ENCODE results near the gene FMNL2. TPM values are rescaled to one million over a fixed set of nuclear protein-coding genes. Genes with fewer than 3 reads are reported as not detected.

FMNL2 gene
- total RNA-seq, 1 experiment from 2014 or later: 28.1 TPM

DNA sequence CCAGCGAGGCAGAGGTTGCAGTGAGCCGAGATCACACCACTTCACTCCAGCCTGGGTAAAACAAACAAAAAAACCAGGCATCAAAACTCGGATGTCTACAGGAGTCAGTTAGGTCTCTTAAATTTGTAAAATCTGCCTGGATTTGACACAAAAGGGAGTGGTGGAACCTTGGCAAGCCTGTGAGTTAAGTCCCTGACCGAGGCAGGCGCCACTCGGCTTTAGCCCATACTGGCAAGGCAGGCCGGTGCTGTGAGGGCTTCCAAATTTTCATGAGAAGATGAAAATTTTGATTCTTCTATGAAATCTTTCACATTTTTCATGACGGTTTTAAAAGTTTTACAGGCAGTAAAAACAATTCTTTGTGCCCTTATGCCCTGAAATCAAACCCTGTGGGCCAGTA is 165.8 kb downstream of the FMNL2 start:
- Histone ChIP-seq H3K4me2 (ENCODE audit: low read length) (no peak overlapping the region), H3K27ac (ENCODE audit: low read depth, low read length) (no peak overlapping the region), H3K9me2 (ENCODE audit: insufficient read depth) (no peaks in the 10 kb centered on the region), H3K4me1 (ENCODE audit: control insufficient read depth in 1 of 2, insufficient read depth in 2 of 2, low read length in 2 of 2) (peaks cover 17 to 59% of the 10 kb centered on the region in 2 experiments), H3K9me3 (ENCODE audit: control insufficient read depth in 1 of 2, insufficient read depth in 1 of 2, low read depth in 1 of 2, low read length in 2 of 2) (no peaks in the 10 kb centered on the region), H3K79me2 (ENCODE audit: insufficient read depth, low read length) (peaks cover 22% of the 10 kb centered on the region; the same call in 1 of the 2 replicates), H3K9ac (ENCODE audit: low read length) (no peak overlapping the region), H3K36me3 (ENCODE audit: control insufficient read depth in 1 of 2, insufficient read depth in 2 of 2, low read length in 2 of 2) (no peaks in the 10 kb centered on the region), H4K20me1 (ENCODE audit: insufficient read depth) (no peaks in the 10 kb centered on the region), H2AFZ (ENCODE audit: low read depth, low read length, poor library complexity, severe bottlenecking) (no peak overlapping the region), H3K27me3 (ENCODE audit: insufficient read depth, low read length) (no peaks in the 10 kb centered on the region), H3K4me3 (replicated peaks in 1 of 2; ENCODE audit: low read depth in 1 of 2, low read length in 2 of 2) (no peak overlapping the region)
- no peak for DNase-seq (ENCODE audit: low read depth, low spot score)
- BruUV-seq (replicated peaks): no TSS peak
- intact Hi-C loops (cut with micrococcal nuclease): no loop called here
- POLR2A ChIA-PET: no interaction called here
- TF ChIP-seq, protein P1, sequence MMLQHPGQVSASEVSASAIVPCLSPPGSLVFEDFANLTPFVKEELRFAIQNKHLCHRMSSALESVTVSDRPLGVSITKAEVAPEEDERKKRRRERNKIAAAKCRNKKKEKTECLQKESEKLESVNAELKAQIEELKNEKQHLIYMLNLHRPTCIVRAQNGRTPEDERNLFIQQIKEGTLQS (IDR thresholded peaks at IDR 0.05): no peak
- no peak for TF ChIP-seq CEBPB (IDR thresholded peaks at IDR 0.05; ENCODE audit: low read depth)
- no peak for TF ChIP-seq ELF1 (IDR thresholded peaks at IDR 0.05; ENCODE audit: borderline replicate concordance, low read depth)
- TF ChIP-seq, protein P2, sequence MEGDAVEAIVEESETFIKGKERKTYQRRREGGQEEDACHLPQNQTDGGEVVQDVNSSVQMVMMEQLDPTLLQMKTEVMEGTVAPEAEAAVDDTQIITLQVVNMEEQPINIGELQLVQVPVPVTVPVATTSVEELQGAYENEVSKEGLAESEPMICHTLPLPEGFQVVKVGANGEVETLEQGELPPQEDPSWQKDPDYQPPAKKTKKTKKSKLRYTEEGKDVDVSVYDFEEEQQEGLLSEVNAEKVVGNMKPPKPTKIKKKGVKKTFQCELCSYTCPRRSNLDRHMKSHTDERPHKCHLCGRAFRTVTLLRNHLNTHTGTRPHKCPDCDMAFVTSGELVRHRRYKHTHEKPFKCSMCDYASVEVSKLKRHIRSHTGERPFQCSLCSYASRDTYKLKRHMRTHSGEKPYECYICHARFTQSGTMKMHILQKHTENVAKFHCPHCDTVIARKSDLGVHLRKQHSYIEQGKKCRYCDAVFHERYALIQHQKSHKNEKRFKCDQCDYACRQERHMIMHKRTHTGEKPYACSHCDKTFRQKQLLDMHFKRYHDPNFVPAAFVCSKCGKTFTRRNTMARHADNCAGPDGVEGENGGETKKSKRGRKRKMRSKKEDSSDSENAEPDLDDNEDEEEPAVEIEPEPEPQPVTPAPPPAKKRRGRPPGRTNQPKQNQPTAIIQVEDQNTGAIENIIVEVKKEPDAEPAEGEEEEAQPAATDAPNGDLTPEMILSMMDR (IDR thresholded peaks at IDR 0.05 in 2 of 3, conservative IDR thresholded peaks at IDR 0.05 in 1 of 3; ENCODE audit: borderline replicate concordance in 1 of 3, insufficient read depth in 1 of 3, low read depth in 2 of 3, low read length in 2 of 3): no peak
- no peak for TF ChIP-seq SIN3A (IDR thresholded peaks at IDR 0.05; ENCODE audit: low read depth)
- TF ChIP-seq ZFX (IDR thresholded peaks at IDR 0.05): no peak
- TF ChIP-seq JUND (IDR thresholded peaks at IDR 0.05): no peak
- TF ChIP-seq, protein P3, sequence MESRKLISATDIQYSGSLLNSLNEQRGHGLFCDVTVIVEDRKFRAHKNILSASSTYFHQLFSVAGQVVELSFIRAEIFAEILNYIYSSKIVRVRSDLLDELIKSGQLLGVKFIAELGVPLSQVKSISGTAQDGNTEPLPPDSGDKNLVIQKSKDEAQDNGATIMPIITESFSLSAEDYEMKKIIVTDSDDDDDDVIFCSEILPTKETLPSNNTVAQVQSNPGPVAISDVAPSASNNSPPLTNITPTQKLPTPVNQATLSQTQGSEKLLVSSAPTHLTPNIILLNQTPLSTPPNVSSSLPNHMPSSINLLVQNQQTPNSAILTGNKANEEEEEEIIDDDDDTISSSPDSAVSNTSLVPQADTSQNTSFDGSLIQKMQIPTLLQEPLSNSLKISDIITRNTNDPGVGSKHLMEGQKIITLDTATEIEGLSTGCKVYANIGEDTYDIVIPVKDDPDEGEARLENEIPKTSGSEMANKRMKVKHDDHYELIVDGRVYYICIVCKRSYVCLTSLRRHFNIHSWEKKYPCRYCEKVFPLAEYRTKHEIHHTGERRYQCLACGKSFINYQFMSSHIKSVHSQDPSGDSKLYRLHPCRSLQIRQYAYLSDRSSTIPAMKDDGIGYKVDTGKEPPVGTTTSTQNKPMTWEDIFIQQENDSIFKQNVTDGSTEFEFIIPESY (IDR thresholded peaks at IDR 0.05; ENCODE audit: extremely low read depth, insufficient replicate concordance, low read length): no peak
- no peak for TF ChIP-seq RAD21 (IDR thresholded peaks at IDR 0.05; ENCODE audit: low read depth)
- TF ChIP-seq TCF7L2 (IDR thresholded peaks at IDR 0.05; ENCODE audit: borderline replicate concordance, extremely low read depth, insufficient read depth, insufficient read length): no peak
- TF ChIP-seq ZNF274 (IDR thresholded peaks at IDR 0.05; ENCODE audit: low read depth, low read length): no peak
- TF ChIP-seq SP1 (IDR thresholded peaks at IDR 0.05; ENCODE audit: low read depth): no peak
- TF ChIP-seq FOSL1 (IDR thresholded peaks at IDR 0.05; ENCODE audit: low read depth): no peak
- no peak for TF ChIP-seq YY1 (IDR thresholded peaks at IDR 0.05; ENCODE audit: extremely low read depth, insufficient replicate concordance, low read depth, low read length)
- no peak for TF ChIP-seq EZH2phosphoT487 (IDR thresholded peaks at IDR 0.05; ENCODE audit: borderline replicate concordance)
- TF ChIP-seq POLR2AphosphoS5 (IDR thresholded peaks at IDR 0.05; ENCODE audit: low read depth, low read length): no peak
- TF ChIP-seq MAX (IDR thresholded peaks at IDR 0.05): no peak
- TF ChIP-seq EZH2 (IDR thresholded peaks at IDR 0.05): no peak
- TF ChIP-seq, protein P4, sequence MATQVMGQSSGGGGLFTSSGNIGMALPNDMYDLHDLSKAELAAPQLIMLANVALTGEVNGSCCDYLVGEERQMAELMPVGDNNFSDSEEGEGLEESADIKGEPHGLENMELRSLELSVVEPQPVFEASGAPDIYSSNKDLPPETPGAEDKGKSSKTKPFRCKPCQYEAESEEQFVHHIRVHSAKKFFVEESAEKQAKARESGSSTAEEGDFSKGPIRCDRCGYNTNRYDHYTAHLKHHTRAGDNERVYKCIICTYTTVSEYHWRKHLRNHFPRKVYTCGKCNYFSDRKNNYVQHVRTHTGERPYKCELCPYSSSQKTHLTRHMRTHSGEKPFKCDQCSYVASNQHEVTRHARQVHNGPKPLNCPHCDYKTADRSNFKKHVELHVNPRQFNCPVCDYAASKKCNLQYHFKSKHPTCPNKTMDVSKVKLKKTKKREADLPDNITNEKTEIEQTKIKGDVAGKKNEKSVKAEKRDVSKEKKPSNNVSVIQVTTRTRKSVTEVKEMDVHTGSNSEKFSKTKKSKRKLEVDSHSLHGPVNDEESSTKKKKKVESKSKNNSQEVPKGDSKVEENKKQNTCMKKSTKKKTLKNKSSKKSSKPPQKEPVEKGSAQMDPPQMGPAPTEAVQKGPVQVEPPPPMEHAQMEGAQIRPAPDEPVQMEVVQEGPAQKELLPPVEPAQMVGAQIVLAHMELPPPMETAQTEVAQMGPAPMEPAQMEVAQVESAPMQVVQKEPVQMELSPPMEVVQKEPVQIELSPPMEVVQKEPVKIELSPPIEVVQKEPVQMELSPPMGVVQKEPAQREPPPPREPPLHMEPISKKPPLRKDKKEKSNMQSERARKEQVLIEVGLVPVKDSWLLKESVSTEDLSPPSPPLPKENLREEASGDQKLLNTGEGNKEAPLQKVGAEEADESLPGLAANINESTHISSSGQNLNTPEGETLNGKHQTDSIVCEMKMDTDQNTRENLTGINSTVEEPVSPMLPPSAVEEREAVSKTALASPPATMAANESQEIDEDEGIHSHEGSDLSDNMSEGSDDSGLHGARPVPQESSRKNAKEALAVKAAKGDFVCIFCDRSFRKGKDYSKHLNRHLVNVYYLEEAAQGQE (IDR thresholded peaks at IDR 0.05; ENCODE audit: low read depth): no peak
- CTCF ChIA-PET: no interaction called here
- RAD21 ChIA-PET (ENCODE audit: low non-redundant PET in 1 of 2, low total read pairs in 2 of 2, uncharacterized antibody in 2 of 2, unreplicated experiment in 2 of 2): no interaction called here
- no peak for ATAC-seq

Measured in HCT116 (cell line).